K562 treated with DMSO at 1 percent for 12 hours (cell line): ENCODE data around the gene CCDC126. TPM values are rescaled to one million over a fixed set of nuclear protein-coding genes. Genes with fewer than 3 reads are reported as not detected.

Experiments
- total RNA-seq: library from RNA; unstranded; fragments of 300-600 nt; gene quantifications from 2 replicates; pipeline ENCODE4 v1.2.3, GENCODE V29; 2022; ENCODE audit not compliant: insufficient read depth

The CCDC126 gene, protein sequence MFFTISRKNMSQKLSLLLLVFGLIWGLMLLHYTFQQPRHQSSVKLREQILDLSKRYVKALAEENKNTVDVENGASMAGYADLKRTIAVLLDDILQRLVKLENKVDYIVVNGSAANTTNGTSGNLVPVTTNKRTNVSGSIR
- 3.0 and 8.9 TPM in 2 replicates for total RNA-seq

GRCh38 chr7:23597094-23598091, at the start of gene CCDC126:
Gene CCDC126 (plus strand): TSS chr7:23597382. CDS start chr7:23611316, 13,934 bp downstream.

GRCh38 chr7:23679898-23680413, 82.8 kb downstream of the CCDC126 start, which contains the start of gene FAM221A:
Gene FAM221A (plus strand): TSS chr7:23680199. CDS start chr7:23680219, 20 bp downstream.

Other genes starting within 250 kb of the CCDC126 start
- 5.4 and 30.9 TPM in 2 replicates for gene IGF2BP3, start 126.9 kb upstream of the CCDC126 start, total RNA-seq
- 18.1 and 39.8 TPM in 2 replicates for gene TRA2A, start 65.4 kb upstream of the CCDC126 start, total RNA-seq
- gene FAM221A, start 82.8 kb downstream of the CCDC126 start, total RNA-seq = not detected in 2 replicates
- gene STK31, start 112.8 kb downstream of the CCDC126 start, total RNA-seq = 0.23 and 0.70 TPM in 2 replicates